Sigmoid colon (tissue), 7 donors: Measurements from ENCODE around the gene TOMM70. TPM values are rescaled to one million over a fixed set of nuclear protein-coding genes. Genes with fewer than 3 reads are reported as not detected.

Experiments
- DNase-seq: peaks from one replicate; pipeline ENCODE4 v3.0.0-alpha.2; 2019
- H3K27ac ChIP-seq, 4 donors: fragments of 200-600 bp; sonication (generic); one replicate each; pipeline ENCODE4 v1.5.1; 2016 to 2019; ENCODE audit warnings: mild to moderate bottlenecking in 1 of 4
- H3K27me3 ChIP-seq, 3 donors: fragments of 200-600 bp; sonication (generic); one replicate each; pipeline ENCODE4 v1.5.1; 2019; ENCODE audit warnings: mild to moderate bottlenecking in 1 of 3
- H3K36me3 ChIP-seq, 4 donors: fragments of 200-600 bp; sonication (generic); one replicate each; pipeline ENCODE4 v1.5.1; 2016 to 2019
- H3K4me1 ChIP-seq, 4 donors: fragments of 200-600 bp; sonication (generic); one replicate each; pipeline ENCODE4 v1.5.1; 2017 to 2019
- H3K4me3 ChIP-seq, 4 donors: fragments of 200-600 bp; sonication (generic); one replicate each; pipeline ENCODE4 v1.5.1; 2017 to 2019; ENCODE audit warnings: mild to moderate bottlenecking in 2 of 4, moderate library complexity in 1 of 4
- H3K9me3 ChIP-seq, 4 donors: fragments of 200-600 bp in 3 of 4; sonication (generic) in 3 of 4; one replicate each; pipeline versions ENCODE4 v1.5.1 to v1.6.1; 2013 to 2019
- CTCF ChIP-seq, 4 experiments: fragments of 450-650 bp in 3 of 4; fragments of 200-600 bp in 1 of 4; IDR thresholded peaks; one replicate each; pipeline ENCODE4 v1.5.1; 2016 to 2019; ENCODE audit warnings: antibody characterized with exemption in 4 of 4, mild to moderate bottlenecking in 3 of 4, moderate library complexity in 2 of 4
- EP300 ChIP-seq, 4 donors: sonication (generic); formaldehyde crosslinking; IDR thresholded peaks; one replicate each; pipeline ENCODE4 v1.6.1; 2017; ENCODE audit warnings: antibody characterized with exemption in 4 of 4
- POLR2A ChIP-seq, 2 donors: fragments of 450-650 bp; IDR thresholded peaks; one replicate each; pipeline ENCODE4 v1.6.1; 2016; ENCODE audit warnings: antibody characterized with exemption in 2 of 2, mild to moderate bottlenecking in 2 of 2, moderate library complexity in 2 of 2
- POLR2AphosphoS5 ChIP-seq, 4 donors: sonication (generic); formaldehyde crosslinking; IDR thresholded peaks; one replicate each; pipeline ENCODE4 v1.6.1; 2017; ENCODE audit warnings: antibody characterized with exemption in 4 of 4
- WGBS, 2 donors: extraction: QIAGEN DNeasy Blood & Tissue Kit; methylation state at CpG; one replicate each; pipeline ENCODE4 v1.1.7; 2013; 5-methylcytosine and 5-hydroxymethylcytosine counted together
- intact Hi-C: fragments of 100-400 bp; cut with DNase I; formaldehyde crosslinking; loops from one replicate; pipeline ENCODE4 v1.15.1; 2023
- polyA plus RNA-seq, 3 donors: library from polyadenylated mRNA; stranded (reverse); fragments of 200-250 nt; gene quantifications; one replicate each; pipeline ENCODE4 v1.2.3, GENCODE V29; 2013
- total RNA-seq, 4 donors: library from RNA; depleted of rRNA; stranded (reverse); fragments of >200 nt; gene quantifications; one replicate each; pipeline ENCODE4 v1.1.0, GENCODE V29; 2016
- donor health status: healthy with polysubstance abuse.
- donor health status: Bipolar disorder and iron deficiency.
- donor health status: healthy.

The TOMM70 gene
- total and polyA plus RNA-seq, 7 donors = 17.4 to 54.9 (median 49.6) TPM

GRCh38 chr3:100374521-100374920, 26.4 kb downstream of the TOMM70 start:
- no peaks in the 10 kb centered on the region for H3K27me3 ChIP-seq
- no peak overlapping the region for H3K27ac ChIP-seq
- no peak for TF ChIP-seq POLR2AphosphoS5 (IDR thresholded peaks at IDR 0.05)
- no peak for TF ChIP-seq POLR2A (IDR thresholded peaks at IDR 0.05)
- TF ChIP-seq CTCF (IDR thresholded peaks at IDR 0.05) = no peak
- no peak for TF ChIP-seq EP300 (IDR thresholded peaks at IDR 0.05)
- intact Hi-C loops = no loop called here
- peaks cover 11 to 82% (median 28%) of the 10 kb centered on the region in 4 donors for H3K36me3 ChIP-seq
- no peaks in the 10 kb centered on the region for H3K4me1 ChIP-seq
- no peak for DNase-seq
- no peaks in the 10 kb centered on the region for H3K9me3 ChIP-seq
- no peak overlapping the region for H3K4me3 ChIP-seq

- 95% methylated on average over 1 of the region's 1 CpG for WGBS, 2 donors
- H3K36me3 ChIP-seq = peaks cover 6 to 75% (median 28%) of the 10 kb centered on the region in 4 donors
- TF ChIP-seq CTCF (IDR thresholded peaks at IDR 0.05) (no peak), POLR2A (IDR thresholded peaks at IDR 0.05) (no peak), POLR2AphosphoS5 (IDR thresholded peaks at IDR 0.05) (no peak), EP300 (IDR thresholded peaks at IDR 0.05) (no peak)
These were observed 30.1 kb downstream of the TOMM70 start for GRCh38 chr3:100370756-100371155.

GRCh38 chr3:100368441-100368840, 32.4 kb downstream of the TOMM70 start:
- Histone ChIP-seq H3K27me3 (no peaks in the 10 kb centered on the region), H3K27ac (no peak overlapping the region), H3K36me3 (peaks cover 6 to 88% (median 32%) of the 10 kb centered on the region in 4 donors), H3K4me1 (no peaks in the 10 kb centered on the region), H3K4me3 (no peak overlapping the region), H3K9me3 (no peaks in the 10 kb centered on the region)
- intact Hi-C loops = no loop called here
- WGBS, 2 donors = 83 to 88% methylated on average over 8 of the region's 8 CpGs
- TF ChIP-seq POLR2AphosphoS5 (IDR thresholded peaks at IDR 0.05) (no peak), EP300 (IDR thresholded peaks at IDR 0.05) (no peak), POLR2A (IDR thresholded peaks at IDR 0.05) (no peak), CTCF (IDR thresholded peaks at IDR 0.05) (no peak)
- DNase-seq = no peak

More at GRCh38 chr3:100370756-100371155, 30.1 kb downstream of the TOMM70 start:
- intact Hi-C loops = no loop called here
- no peak overlapping the region for H3K4me3 ChIP-seq
- no peaks in the 10 kb centered on the region for H3K27me3 ChIP-seq
- H3K9me3 ChIP-seq = no peaks in the 10 kb centered on the region
- H3K4me1 ChIP-seq = no peaks in the 10 kb centered on the region
- no peak for DNase-seq
- H3K27ac ChIP-seq = no peak overlapping the region

GRCh38 chr3:100366424-100366823, 34.5 kb downstream of the TOMM70 start:
- Histone ChIP-seq H3K27ac (no peak overlapping the region), H3K36me3 (peaks cover 6 to 90% (median 24%) of the 10 kb centered on the region in 4 donors), H3K4me3 (no peak overlapping the region), H3K4me1 (no peaks in the 10 kb centered on the region), H3K27me3 (no peaks in the 10 kb centered on the region), H3K9me3 (no peaks in the 10 kb centered on the region)
- TF ChIP-seq POLR2AphosphoS5 (IDR thresholded peaks at IDR 0.05) (no peak), EP300 (IDR thresholded peaks at IDR 0.05) (no peak), POLR2A (IDR thresholded peaks at IDR 0.05) (no peak), CTCF (IDR thresholded peaks at IDR 0.05) (no peak)
- intact Hi-C loops = no loop called here
- WGBS, 2 donors = 79 to 89% methylated on average over 2 of the region's 2 CpGs
- DNase-seq = no peak

- Histone ChIP-seq H3K27ac (no peak overlapping the region), H3K4me1 (no peaks in the 10 kb centered on the region), H3K9me3 (no peaks in the 10 kb centered on the region), H3K4me3 (no peak overlapping the region), H3K36me3 (peaks cover 3 to 73% (median 22%) of the 10 kb centered on the region in 4 donors), H3K27me3 (no peaks in the 10 kb centered on the region)
- no peak for TF ChIP-seq EP300 (IDR thresholded peaks at IDR 0.05)
- no peak for TF ChIP-seq CTCF (IDR thresholded peaks at IDR 0.05)
- TF ChIP-seq POLR2AphosphoS5 (IDR thresholded peaks at IDR 0.05) = no peak
- TF ChIP-seq POLR2A (IDR thresholded peaks at IDR 0.05) = no peak
- no peak for DNase-seq
- intact Hi-C loops = no loop called here
- 94% methylated on average over 3 of the region's 3 CpGs for WGBS, 2 donors
These were observed 36.5 kb downstream of the TOMM70 start for GRCh38 chr3:100364421-100364820.
